ENCODE data around the gene TLE2.

DNA sequence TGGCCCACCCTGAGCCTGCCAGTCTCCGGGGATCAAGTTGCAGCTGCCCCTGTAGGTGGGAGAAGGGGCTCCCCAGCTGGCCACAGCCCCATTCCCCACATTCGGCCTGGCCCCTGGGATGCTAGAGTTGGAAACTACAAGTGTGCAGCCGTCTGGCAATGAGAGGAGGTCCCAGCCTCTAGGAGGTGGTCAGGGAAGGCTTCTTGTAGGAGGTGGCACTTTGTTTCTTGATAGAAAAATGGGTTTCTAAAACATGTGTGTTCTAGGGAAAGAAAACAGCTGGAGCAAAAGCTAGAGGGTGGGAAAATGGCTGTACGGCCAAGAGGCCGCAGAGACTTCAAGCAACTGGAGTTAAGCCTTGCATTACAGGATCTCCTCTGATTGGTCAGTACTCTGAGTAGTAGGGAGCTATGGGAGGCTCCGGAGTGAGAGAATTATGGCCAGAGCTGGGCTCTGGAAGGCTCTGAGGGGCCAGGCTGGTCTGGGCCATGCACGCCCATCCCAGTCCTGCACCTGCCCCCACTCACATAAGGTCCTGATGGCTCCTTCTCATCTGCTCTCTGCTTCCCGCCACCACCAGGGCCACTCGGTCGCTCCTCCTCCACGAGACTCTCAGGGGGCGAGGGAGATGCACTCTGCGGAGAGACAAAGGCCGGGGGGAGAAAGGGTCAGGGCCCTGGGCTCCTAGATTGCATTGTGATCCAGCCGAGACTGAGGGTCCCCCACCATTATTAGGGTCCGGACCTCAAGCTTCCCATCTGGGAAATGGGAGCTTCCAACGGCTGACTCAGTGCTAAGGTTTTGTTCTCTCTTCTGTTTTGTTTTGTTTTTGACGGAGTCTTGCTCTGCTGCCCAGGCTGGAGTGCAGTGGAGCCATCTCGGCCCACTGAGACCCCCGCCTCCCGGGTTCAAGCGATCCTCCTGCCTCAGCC, 13.7 kb downstream of the TLE2 start:
- TF ChIP-seq EZH2phosphoT487 (IDR thresholded peaks at IDR 0.05; ENCODE audit: borderline replicate concordance) (no peak), POLR2A (IDR thresholded peaks at IDR 0.05; ENCODE audit: borderline replicate concordance, extremely low read depth, insufficient read depth, insufficient read length) (no peak), CBX3 (IDR thresholded peaks at IDR 0.05; ENCODE audit: low read depth) (no peak), POLR2AphosphoS5 (IDR thresholded peaks at IDR 0.05; ENCODE audit: low read depth, low read length) (no peak), SIN3A (IDR thresholded peaks at IDR 0.05; ENCODE audit: low read depth) (no peak)
- TF ChIP-seq, protein P1, sequence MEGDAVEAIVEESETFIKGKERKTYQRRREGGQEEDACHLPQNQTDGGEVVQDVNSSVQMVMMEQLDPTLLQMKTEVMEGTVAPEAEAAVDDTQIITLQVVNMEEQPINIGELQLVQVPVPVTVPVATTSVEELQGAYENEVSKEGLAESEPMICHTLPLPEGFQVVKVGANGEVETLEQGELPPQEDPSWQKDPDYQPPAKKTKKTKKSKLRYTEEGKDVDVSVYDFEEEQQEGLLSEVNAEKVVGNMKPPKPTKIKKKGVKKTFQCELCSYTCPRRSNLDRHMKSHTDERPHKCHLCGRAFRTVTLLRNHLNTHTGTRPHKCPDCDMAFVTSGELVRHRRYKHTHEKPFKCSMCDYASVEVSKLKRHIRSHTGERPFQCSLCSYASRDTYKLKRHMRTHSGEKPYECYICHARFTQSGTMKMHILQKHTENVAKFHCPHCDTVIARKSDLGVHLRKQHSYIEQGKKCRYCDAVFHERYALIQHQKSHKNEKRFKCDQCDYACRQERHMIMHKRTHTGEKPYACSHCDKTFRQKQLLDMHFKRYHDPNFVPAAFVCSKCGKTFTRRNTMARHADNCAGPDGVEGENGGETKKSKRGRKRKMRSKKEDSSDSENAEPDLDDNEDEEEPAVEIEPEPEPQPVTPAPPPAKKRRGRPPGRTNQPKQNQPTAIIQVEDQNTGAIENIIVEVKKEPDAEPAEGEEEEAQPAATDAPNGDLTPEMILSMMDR (IDR thresholded peaks at IDR 0.05 in 2 of 3, conservative IDR thresholded peaks at IDR 0.05 in 1 of 3; ENCODE audit: borderline replicate concordance in 1 of 3, insufficient read depth in 1 of 3, low read depth in 2 of 3, low read length in 2 of 3): no peak

Measured in HCT116 (cell line).